ENCODE results near the gene TPCN2.
"Not testable (repeated sequence)": the region's sequence is repeated elsewhere in the genome, so short reads cannot be mapped to it uniquely, and the experiment has no call there.

Gene TPCN2

GRCh38 chr11:69140635-69141034 is 91.9 kb downstream of the TPCN2 start:
- Histone ChIP-seq H3K4me3 (no peak overlapping the region), H3K36me3 (ENCODE audit: insufficient read depth, low read length) (no peaks in the 10 kb centered on the region), H3K9ac (ENCODE audit: insufficient read length) (no peak overlapping the region), H3K9me3 (ENCODE audit: low read depth, low read length) (no peaks in the 10 kb centered on the region), H3K27ac (no peak overlapping the region)
- DNase-seq (ENCODE audit: low read depth, low spot score) = no peak
- TF ChIP-seq POLR2AphosphoS5 (IDR thresholded peaks at IDR 0.05; ENCODE audit: borderline replicate concordance, low read depth, low read length) = no peak
- no peak for TF ChIP-seq FOXP2 (optimal IDR thresholded peaks at IDR 0.05; ENCODE audit: control extremely low read depth, extremely low read length, insufficient read depth)
- no peak for TF ChIP-seq EZH2 (IDR thresholded peaks at IDR 0.05)

DNA sequence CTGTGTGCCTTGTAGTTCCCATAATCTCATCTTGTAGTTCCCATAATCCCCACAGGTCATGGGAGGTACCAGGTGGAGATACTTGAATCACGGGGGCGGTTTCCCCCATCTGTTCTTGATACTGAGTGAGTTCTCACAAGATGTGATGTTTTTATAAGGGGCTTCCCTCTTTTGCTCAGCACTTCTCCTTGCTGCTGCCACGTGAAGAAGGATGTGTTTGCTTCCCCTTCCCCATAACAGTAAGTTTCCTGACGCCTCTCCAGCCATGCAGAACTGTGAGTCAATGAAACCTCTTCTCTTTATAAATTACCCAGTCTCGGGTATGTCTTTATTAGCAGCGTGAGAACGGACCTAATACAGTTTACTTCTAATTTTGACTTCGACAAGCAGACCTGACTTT is 93.0 kb downstream of the TPCN2 start:
- no peak for TF ChIP-seq FOXP2 (optimal IDR thresholded peaks at IDR 0.05; ENCODE audit: control extremely low read depth, extremely low read length, insufficient read depth)
- TF ChIP-seq POLR2AphosphoS5 (IDR thresholded peaks at IDR 0.05; ENCODE audit: borderline replicate concordance, low read depth, low read length) = no peak
- no peak for TF ChIP-seq EZH2 (IDR thresholded peaks at IDR 0.05)
- Histone ChIP-seq H3K9me3 (ENCODE audit: low read depth, low read length) (no peaks in the 10 kb centered on the region), H3K27ac (no peak overlapping the region), H3K36me3 (ENCODE audit: insufficient read depth, low read length) (no peaks in the 10 kb centered on the region), H3K4me3 (no peak overlapping the region), H3K9ac (ENCODE audit: insufficient read length) (no peak overlapping the region)
- no peak for DNase-seq (ENCODE audit: low read depth, low spot score)

DNA sequence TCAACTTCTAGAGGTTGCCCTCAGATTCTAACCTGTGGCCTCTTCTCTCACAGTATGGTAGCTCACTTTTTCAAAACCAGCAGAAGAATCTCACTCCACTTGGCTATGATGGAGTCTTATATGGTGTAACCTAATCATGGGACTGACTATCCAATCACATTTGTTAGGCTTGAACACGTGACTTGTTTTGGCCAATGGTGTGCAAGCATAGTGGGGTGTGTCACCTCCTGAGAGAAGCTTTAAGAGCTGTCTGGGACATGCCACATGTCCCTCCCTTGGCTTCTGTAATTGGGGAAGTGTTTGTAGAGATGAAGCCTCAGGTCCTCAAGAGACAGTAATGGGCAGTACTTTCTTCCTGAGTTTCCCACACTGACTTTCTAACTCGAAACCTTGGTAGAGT is 94.2 kb downstream of the TPCN2 start:
- Histone ChIP-seq H3K9me3 (ENCODE audit: low read depth, low read length) (no peaks in the 10 kb centered on the region), H3K9ac (ENCODE audit: insufficient read length) (no peak overlapping the region), H3K27ac (no peak overlapping the region), H3K36me3 (ENCODE audit: insufficient read depth, low read length) (no peaks in the 10 kb centered on the region), H3K4me3 (no peak overlapping the region)
- DNase-seq (ENCODE audit: low read depth, low spot score) = no peak
- TF ChIP-seq EZH2 (IDR thresholded peaks at IDR 0.05) (no peak), FOXP2 (optimal IDR thresholded peaks at IDR 0.05; ENCODE audit: control extremely low read depth, extremely low read length, insufficient read depth) (no peak), POLR2AphosphoS5 (IDR thresholded peaks at IDR 0.05; ENCODE audit: borderline replicate concordance, low read depth, low read length) (no peak)

DNA sequence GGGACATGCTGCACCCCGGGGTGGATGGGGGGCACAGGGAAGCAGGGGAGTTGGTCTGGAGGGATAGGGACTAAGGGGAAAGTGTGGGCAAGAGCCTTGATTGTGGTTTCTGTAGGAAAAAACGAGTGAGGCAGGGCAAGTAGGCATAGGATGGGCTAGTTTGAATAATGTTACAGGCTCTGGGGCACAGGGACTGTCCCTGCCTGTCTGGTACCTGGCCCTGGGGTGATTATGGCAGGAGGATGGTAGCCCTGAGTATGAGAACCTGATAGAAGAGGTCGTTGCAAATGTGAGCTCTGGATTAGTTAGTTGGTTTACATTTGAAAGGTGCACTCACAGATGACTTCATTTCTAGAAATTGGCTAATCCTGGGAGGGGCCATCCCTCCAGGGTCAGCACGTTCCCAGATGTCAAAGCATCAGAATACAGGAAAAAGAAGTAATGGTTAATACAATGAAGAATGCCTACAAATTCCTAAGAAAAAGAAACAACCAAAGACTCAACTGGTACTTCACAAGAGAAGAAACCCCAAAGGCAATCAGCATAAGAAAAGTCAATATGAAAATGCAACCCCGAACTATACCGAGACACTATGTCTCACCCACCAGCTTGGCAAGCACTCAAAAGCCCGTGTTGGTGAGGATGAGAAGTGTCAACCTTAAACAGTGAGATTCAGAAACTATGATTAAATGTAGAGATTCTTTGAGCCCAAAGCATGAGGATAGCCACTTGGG is 95.8 kb downstream of the TPCN2 start:
- TF ChIP-seq FOXP2 (optimal IDR thresholded peaks at IDR 0.05; ENCODE audit: control extremely low read depth, extremely low read length, insufficient read depth) (no peak), EZH2 (IDR thresholded peaks at IDR 0.05) (no peak), POLR2AphosphoS5 (IDR thresholded peaks at IDR 0.05; ENCODE audit: borderline replicate concordance, low read depth, low read length) (no peak)
- Histone ChIP-seq H3K4me3 (no peak overlapping the region), H3K36me3 (ENCODE audit: insufficient read depth, low read length) (no peaks in the 10 kb centered on the region), H3K27ac (peak overlapping the region; percentile 63), H3K9me3 (ENCODE audit: low read depth, low read length) (no peaks in the 10 kb centered on the region), H3K9ac (ENCODE audit: insufficient read length) (no peak overlapping the region)
- no peak for DNase-seq (ENCODE audit: low read depth, low spot score)

GRCh38 chr11:69145050-69145380 is 96.3 kb downstream of the TPCN2 start:
- Histone ChIP-seq H3K9ac (ENCODE audit: insufficient read length) (no peak overlapping the region), H3K9me3 (ENCODE audit: low read depth, low read length) (no peaks in the 10 kb centered on the region), H3K27ac (peak overlapping the region; percentile 63), H3K36me3 (ENCODE audit: insufficient read depth, low read length) (no peaks in the 10 kb centered on the region), H3K4me3 (no peak overlapping the region)
- DNase-seq (ENCODE audit: low read depth, low spot score) = no peak
- no peak for TF ChIP-seq EZH2 (IDR thresholded peaks at IDR 0.05)
- TF ChIP-seq POLR2AphosphoS5 (IDR thresholded peaks at IDR 0.05; ENCODE audit: borderline replicate concordance, low read depth, low read length) = no peak
- no peak for TF ChIP-seq FOXP2 (optimal IDR thresholded peaks at IDR 0.05; ENCODE audit: control extremely low read depth, extremely low read length, insufficient read depth)

- TF ChIP-seq FOXP2 (optimal IDR thresholded peaks at IDR 0.05; ENCODE audit: control extremely low read depth, extremely low read length, insufficient read depth) (no peak), POLR2AphosphoS5 (IDR thresholded peaks at IDR 0.05; ENCODE audit: borderline replicate concordance, low read depth, low read length) (no peak), EZH2 (IDR thresholded peaks at IDR 0.05) (no peak)
- H3K9me3 ChIP-seq (ENCODE audit: low read depth, low read length) = no peaks in the 10 kb centered on the region
- H3K27ac ChIP-seq = no peak overlapping the region
- no peak overlapping the region for H3K9ac ChIP-seq (ENCODE audit: insufficient read length)
- DNase-seq (ENCODE audit: low read depth, low spot score) = no peak
- no peak overlapping the region for H3K4me3 ChIP-seq
- no peaks in the 10 kb centered on the region for H3K36me3 ChIP-seq (ENCODE audit: insufficient read depth, low read length)
These were observed 99.6 kb downstream of the TPCN2 start for GRCh38 chr11:69148377-69148762.

- TF ChIP-seq POLR2AphosphoS5 (IDR thresholded peaks at IDR 0.05; ENCODE audit: borderline replicate concordance, low read depth, low read length) (no peak), FOXP2 (optimal IDR thresholded peaks at IDR 0.05; ENCODE audit: control extremely low read depth, extremely low read length, insufficient read depth) (no peak), EZH2 (IDR thresholded peaks at IDR 0.05) (no peak)
- no peak for DNase-seq (ENCODE audit: low read depth, low spot score)
- Histone ChIP-seq H3K27ac (no peak overlapping the region), H3K9me3 (ENCODE audit: low read depth, low read length) (no peaks in the 10 kb centered on the region), H3K4me3 (no peak overlapping the region), H3K36me3 (ENCODE audit: insufficient read depth, low read length) (no peaks in the 10 kb centered on the region), H3K9ac (ENCODE audit: insufficient read length) (no peak overlapping the region)
These were observed 100.1 kb downstream of the TPCN2 start for GRCh38 chr11:69148806-69149205.

DNA sequence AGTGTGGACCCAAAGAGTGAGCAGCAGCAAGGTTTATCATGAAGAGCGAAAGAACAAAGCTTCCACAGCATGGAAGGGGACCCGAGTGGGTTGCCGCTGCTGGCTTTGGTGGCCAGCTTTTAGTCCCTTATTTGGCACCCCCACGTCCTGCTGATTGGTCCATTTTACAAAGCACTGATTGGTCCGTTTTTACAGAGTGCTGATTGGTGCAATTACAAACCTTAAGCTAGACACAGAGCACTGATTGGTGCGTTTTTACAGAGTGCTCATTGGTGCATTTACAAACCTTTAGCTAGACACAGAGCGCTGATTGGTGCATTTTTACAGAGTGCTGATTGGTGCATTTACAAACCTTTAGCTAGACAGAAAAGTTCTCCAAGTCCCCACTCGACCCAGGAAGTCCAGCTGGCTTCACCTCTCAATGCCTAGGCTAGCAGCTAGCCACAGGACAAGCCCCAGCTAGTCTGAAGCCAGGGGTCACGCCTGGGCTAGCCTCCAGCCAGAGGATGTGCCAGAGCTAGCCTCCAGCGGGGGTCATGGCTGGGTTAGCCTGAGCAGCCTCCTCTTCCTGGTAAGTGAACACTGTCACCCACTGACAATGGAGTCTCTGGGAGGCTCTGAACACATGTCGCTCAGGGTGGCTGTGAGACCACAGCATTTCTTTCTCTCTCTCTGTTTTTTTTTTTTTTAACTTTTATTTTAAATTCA is 100.8 kb downstream of the TPCN2 start:
- H3K9ac ChIP-seq (ENCODE audit: insufficient read length); H3K36me3 ChIP-seq (ENCODE audit: insufficient read depth, low read length); H3K27ac ChIP-seq; H3K4me3 ChIP-seq; DNase-seq (ENCODE audit: low read depth, low spot score); H3K9me3 ChIP-seq (ENCODE audit: low read depth, low read length): not testable (repeated sequence)

DNA sequence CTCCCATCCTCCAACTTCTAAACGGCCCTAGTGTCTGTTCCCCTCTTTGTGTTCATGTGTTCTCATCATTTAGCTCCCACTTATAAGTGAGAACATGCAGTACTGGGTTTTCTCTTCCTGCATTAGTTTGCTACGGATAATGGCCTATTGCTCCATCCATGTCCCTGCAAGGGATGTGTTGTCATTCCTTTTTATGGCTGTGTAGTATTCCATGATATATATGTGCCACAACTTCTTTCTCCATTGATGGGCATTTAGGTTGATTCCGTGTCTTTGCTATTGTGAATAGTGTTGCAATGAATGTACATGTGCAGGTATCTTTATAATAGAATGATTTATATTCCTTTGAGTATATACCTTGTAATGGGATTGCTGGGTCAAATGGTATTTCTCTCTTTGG is 101.4 kb downstream of the TPCN2 start:
- TF ChIP-seq FOXP2 (optimal IDR thresholded peaks at IDR 0.05; ENCODE audit: control extremely low read depth, extremely low read length, insufficient read depth) = no peak
- TF ChIP-seq POLR2AphosphoS5 (IDR thresholded peaks at IDR 0.05; ENCODE audit: borderline replicate concordance, low read depth, low read length) = no peak
- TF ChIP-seq EZH2 (IDR thresholded peaks at IDR 0.05) = no peak
- no peaks in the 10 kb centered on the region for H3K9me3 ChIP-seq (ENCODE audit: low read depth, low read length)
- H3K36me3 ChIP-seq (ENCODE audit: insufficient read depth, low read length) = no peaks in the 10 kb centered on the region
- no peak overlapping the region for H3K9ac ChIP-seq (ENCODE audit: insufficient read length)
- no peak overlapping the region for H3K4me3 ChIP-seq
- H3K27ac ChIP-seq = no peak overlapping the region
- no peak for DNase-seq (ENCODE audit: low read depth, low spot score)
